Measurements from ENCODE around the gene NAT8.
"Not testable (repeated sequence)": the region's sequence is repeated elsewhere in the genome, so short reads cannot be mapped to it uniquely, and the experiment has no call there.

The NAT8 gene, protein sequence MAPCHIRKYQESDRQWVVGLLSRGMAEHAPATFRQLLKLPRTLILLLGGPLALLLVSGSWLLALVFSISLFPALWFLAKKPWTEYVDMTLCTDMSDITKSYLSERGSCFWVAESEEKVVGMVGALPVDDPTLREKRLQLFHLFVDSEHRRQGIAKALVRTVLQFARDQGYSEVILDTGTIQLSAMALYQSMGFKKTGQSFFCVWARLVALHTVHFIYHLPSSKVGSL

DNA sequence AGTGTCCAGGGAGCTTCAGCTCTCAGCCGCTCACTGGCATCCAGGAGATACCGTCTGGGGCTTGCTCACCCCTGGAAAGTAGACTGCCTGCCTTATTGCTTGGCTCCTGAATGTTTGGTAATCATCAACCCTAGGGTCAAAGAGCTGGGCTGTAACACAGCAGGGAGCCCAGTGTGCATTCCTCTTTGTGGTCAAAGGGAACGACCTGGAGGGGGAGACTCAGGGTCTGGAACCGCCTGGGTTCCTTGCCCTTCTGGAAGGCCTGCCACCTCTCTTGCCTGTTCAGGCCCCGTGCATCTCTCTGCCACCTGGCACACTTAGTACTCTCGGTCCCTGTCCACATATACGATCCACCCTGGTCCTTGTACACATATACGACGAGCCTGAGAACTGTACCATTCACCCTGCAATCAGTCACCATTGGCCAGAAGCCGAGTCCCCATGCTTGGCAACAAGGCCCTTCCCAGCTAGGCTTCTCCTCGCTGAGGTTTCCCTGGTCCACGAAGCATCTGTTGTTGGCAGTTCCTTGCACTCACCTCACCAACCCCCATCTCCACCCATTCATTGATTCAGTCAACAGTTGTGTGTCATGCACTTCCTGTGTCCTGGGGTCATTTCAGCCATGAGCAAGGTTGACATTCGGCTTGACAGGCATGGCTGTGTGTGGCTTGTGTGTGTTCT lies at the start of gene NAT8:
Gene NAT8, minus strand, starts transcription at position 85 of the 681 bp plus-strand sequence. CDS start 794 bp downstream, outside the sequence.
- DNase-seq (ENCODE audit: low read depth) = no peak

DNA sequence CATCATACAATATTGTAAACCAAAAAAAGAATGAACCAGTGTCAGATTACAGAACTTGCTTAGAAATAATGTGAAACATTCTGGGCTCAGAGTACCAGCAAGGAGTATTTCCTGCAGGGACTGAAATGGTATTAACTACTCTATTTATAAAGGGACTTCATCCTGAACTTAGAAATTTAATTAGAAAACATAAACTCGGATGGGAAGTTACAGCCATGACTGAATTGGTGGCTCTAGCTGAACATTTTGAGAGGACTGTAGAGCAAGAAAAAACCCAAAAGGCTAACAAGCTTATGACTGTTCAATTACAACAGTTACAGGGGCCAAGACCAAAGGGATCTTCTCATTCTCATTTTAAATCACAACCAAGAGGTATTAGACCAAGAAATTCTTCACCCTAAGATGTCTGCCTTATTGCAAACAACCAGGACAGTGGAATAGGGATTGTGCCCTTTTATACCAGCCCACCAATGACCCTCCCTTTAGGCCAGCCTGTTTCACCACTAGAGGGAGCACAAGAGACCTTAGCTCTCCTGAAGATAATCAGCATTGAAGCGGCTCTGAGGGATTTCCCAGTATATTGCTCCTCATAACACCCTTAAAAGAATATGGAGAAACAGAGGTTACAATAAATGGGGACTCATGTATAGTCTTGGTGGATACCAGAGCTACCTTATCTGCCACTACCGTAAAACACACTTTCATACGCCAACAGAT lies 48.3 kb upstream of the NAT8 start:
- DNase-seq (ENCODE audit: low read depth) = peak; percentile 1

DNA sequence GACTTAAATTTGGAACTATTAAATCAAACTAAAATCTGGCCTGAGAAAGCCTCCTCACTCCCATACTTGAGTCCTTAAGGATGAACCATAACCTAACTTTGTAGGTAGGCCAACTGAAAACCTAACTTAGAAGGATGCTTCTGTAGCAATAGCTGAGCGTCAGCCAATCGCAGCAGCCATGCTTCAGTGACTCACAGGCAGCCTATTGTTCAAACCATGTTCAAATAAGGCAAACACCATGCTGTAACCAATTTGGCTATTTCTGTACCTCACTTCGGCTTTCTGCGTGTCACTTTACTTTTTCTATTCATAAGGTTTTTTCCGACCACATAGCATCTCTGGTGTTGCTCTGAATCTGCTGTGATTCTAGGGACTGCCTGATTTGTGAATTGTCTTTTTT lies 46.3 kb upstream of the NAT8 start:
- DNase-seq (ENCODE audit: low read depth) = not testable (repeated sequence)

DNA sequence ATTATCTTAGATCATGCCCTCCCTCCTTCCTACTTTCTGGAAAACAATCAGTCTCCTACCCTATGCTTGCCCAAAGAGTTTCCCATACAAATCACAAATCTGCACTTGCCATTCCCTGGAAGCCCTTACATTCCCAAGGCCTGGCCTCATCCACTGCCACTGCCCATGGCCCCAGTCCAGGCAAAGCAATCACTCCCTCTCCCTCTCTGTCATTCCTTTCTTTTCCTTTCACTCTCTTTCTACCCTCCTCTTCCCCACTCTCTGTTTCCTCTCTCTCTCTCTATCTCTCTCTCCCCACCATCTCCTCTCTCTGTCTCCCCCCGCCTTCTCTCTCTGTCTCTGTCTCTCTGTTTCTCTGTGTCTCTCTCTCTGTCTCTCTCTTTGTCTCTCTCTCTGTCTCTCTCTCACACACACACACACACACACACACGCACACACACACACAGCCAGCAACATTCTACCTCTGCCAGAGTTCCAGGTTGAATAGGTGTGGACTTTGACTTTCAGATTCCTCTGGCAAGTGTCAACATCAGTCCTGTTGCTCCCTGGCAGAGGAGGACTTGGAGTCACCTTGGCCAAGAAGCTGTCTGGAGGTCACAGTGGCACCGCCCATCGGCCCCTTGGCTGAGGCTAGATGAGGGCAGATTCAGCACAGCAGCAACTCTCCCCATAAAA lies 43.7 kb upstream of the NAT8 start:
- peak; percentile 2 for DNase-seq (ENCODE audit: low read depth)

DNA sequence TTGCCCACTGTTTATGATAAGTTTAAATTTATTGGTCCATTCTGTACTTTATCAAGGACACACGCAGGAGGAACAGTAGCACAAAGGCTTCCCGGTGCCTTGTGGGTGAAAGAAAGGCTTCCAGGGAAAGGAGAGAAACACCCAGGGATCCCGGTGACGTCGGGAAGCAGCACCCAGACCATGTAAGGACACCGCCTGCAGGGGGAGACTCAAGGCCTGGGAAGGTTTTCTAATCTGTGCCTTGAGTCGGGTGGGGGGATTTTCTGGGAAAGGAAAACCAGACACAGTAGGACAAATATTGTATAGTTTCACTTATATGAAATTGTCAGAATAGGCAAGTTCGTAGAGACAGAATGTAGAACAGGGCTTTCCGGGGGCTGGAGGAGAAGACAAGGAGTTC lies 42.7 kb upstream of the NAT8 start:
- DNase-seq (ENCODE audit: low read depth) = not testable (repeated sequence)

DNA sequence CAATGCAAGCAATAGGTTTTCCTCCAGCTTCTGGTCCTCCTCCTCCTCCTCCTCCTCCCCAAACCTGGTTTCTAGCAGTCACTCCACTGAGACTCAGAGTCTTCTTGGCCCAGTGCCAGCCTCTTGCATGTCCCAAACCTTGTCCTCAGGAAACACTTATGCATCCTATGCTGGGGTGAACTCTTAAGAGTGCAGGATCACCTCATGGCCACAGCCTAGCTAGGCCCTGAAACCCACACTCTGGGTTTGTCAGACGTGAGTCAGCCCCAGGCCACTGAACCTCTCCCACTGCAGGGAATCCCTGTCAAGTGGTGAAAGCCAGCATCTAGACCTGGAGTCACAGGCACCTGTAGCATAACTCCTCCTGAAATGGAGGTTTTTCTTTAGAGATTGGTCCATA lies 42.1 kb upstream of the NAT8 start:
- not testable (repeated sequence) for DNase-seq (ENCODE audit: low read depth)

DNA sequence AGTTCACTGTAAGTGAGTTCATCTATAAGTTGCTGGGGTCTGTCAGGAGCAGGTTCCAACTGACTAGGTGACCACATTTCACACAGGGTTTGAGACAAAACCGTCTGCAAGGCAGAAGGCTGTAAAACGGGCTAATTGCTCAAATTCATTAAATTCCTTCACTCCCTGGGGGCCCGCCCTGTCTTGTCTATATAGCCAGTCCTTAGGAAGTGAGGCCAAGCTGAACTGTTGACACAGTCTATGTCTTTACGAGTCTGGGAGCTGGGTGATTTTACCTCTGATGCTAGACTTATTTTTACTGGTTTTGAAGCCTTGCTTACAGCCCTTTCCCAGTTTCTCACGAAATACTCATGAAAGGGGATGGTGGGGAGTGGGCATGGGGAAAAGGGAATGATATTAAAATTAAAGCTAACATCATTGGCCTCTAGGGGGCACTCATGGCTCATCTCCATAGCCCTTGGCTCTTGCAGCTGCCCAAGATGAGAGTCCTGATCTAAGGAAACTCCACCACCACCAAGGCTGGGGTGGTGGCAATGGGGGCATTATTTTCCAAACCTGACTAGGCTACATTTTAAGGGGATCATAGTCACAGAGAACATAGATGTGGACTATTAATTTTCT lies 37.8 kb upstream of the NAT8 start:
- peak; percentile 2 for DNase-seq (ENCODE audit: low read depth)

DNA sequence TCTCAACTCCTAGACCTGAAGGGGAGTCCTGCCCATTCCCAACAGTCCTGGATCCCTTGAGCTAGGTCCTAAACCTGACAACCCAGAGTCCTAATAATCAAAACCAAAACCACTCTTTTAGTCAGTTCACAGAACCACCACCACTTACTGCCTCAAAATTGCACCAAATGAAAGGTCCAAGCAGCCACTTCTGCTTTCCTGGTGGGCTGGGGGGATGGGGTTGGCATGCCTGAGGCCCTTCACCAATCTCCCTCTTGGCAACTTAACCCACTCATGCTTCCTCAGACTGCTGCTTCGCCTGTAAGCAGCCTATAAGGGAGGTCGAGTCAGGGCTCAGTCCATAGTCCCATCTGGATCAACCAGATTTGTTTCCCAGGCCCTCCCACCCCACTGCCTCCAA lies 37.0 kb upstream of the NAT8 start:
- not testable (repeated sequence) for DNase-seq (ENCODE audit: low read depth)

DNA sequence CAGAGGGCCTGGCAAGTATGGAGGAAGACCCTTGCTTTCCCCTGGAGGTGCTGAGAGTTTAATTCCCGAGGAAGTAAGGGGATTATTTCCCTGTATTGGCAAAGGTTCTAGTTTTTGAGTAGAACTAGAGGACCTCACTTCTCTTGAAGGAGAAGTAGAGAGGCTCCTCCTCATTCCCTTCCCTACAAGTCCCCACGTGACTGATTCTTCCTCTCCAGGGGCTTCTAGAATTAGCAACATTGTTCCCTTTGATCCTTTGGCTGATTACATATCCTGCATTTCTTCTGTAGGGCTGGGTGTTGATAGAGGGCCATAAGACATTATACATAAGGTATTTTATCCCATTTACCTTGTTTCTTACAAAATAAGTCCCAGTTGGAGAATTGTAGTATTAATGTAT lies 35.8 kb upstream of the NAT8 start:
- DNase-seq (ENCODE audit: low read depth) = not testable (repeated sequence)

DNA sequence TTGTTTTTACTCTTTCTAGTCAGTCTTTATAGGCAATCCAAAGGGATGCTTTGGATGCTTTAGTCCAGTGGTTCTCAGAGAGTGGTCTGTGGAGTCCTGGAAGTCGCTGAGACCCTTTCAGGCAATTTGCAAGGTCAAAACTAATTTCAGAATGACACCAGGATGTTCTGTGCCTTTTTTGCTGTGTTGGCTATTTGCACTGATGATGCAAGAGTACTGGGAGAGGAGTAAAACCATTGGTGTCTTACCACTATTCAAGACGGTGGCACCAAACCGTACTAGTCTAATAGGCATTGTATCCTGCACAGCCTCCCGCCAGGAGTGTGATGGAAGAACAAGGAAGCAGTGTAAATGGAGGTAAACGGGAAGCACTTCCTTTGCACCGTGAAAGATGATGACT lies 34.0 kb upstream of the NAT8 start:
- not testable (repeated sequence) for DNase-seq (ENCODE audit: low read depth)

DNA sequence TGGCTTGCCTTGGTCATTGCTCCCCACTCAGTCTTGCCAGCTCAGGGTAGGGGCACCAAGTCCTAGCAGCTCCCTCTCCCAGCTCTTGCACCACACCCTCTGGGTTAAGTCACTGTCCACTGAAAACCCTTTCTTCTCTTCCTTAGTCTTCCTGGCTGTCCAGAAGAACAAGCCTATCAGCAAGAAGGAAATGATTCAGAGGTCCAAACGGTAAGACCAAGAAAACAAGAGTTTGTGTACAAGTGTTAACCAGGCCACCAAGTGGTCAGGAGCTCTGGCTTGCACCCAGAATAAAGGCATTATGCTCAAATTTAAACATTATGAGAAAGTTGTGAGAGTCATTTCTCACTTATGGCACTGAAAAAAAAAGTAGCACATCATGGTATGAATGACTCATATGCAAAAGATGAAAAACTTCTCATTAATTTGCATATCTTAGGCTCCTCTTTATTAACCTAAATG lies 32.5 kb upstream of the NAT8 start:
- DNase-seq (ENCODE audit: low read depth) = not testable (repeated sequence)

DNA sequence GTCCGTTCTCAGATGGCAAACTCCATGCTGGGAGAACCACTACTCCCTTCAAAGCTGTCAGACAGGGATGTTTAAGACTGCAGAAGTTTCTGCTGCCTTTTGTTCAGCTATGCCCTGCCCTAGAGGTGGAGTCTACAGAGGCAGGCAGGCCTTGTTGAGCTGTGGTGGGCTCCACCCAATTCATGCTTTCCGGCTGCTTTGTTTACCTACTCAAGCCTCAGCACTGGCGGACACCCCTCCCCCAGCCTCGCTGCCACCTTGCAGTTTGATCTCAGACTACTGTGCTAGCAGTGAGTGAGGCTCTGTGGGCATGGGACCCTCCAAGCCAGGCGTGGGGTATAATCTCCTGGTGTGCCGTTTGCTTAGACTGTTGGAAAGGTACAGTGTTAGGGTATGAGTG lies 27.8 kb upstream of the NAT8 start:
- not testable (repeated sequence) for DNase-seq (ENCODE audit: low read depth)

DNA sequence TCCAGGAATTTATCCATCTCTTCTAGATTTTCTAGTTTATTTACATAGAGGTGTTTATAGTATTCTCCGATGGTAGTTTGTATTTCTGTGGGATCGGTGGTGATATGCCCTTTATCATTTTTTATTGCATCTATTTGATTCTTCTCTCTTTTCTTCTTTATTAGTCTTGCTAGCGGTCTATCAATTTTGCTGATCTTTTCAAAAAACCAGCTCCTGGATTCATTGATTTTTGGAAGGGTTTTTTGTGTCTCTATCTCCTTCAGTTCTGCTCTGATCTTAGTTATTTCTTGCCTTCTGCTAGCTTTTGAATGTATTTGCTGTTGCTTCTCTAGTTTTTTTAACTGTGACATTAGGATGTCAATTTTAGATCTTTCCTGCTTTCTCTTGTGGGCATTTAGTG lies 25.0 kb upstream of the NAT8 start:
- DNase-seq (ENCODE audit: low read depth) = not testable (repeated sequence)

DNA sequence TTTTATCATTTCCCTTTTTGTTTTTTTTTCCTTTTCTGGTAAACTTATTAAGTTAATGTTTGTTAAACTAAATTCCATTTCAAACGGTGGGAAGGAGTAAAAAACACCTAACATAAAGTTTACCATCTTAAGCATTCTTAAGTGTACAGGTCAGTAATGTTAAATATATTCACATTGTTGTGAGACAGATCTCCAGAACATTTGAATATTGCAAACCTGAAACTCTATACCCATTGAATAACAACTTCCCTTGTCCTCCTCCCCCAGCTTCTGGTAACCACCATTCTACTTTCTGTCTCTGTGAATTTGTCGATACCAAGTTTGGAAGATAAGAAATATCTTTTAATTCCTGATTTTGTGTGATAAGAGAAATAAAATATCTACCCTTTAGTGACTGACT lies 12.0 kb upstream of the NAT8 start:
- no peak for DNase-seq (ENCODE audit: low read depth)

DNA sequence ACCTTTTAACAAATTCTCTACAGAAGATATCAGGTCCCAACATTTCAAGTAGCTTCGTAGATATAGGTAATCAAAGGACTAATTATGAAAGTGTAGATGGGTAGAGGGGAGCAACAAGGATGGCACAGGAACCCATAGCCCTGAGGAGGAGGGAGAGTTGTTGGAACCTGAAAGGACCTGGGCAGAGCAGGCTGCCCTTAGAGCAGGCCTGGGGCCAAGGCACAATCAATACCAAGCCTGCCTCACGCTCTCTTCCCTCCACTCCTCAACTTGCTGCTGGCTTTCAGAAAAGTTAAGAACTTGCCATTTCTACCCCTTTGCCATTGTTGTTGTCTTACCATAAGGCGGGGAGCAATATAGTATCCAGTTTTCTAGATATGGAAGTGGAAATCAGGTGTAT lies 10.1 kb upstream of the NAT8 start:
- no peak for DNase-seq (ENCODE audit: low read depth)

DNA sequence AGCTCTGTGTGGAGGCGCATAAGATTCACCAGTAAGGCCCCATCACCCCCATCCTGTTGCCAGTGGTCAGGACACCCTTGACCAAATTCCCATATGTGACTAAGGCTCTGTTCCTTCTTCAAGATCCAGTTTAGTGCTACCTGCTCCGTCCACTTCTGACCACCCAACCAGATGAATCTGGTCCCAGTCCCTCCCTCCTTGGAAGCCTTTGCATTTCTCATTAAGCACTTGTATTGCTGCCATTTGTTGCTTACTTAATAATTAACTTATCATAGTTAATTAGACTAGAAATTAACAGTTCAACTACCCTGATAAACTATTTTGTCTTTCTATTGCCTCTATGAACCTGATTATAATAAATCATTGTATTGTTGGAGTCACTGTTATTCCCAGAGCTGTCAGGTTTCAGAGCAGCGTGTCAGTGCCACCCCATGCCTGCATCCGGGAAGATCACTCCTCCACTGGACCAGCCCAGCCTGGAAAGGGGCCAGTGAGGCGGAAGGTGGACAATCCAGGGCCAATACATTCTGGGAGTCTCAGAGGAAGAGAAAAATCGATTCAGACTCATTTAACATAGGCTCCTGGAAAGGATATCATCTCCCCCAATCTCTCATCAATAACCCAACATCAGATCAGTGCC lies 9.5 kb upstream of the NAT8 start:
- no peak for DNase-seq (ENCODE audit: low read depth)

DNA sequence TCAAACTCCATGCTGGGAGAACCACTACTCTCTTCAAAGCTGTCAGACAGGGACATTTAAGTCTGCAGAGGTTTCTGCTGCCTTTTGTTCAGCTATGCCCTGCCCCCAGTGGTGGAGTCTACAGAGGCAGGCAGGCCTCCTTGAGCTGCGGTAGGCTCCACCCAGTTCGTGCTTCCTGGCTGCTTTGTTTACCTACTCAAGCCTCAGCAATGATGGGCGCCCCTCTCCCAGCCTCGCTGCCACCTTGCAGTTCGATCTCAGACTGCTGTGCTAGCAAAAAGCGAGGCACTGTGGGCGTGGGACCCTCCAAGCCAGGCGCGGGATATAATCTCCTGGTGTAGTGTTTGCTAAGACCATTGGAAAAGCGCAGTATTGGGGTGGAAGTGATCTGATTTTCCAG lies 5.5 kb upstream of the NAT8 start:
- DNase-seq (ENCODE audit: low read depth) = not testable (repeated sequence)

DNA sequence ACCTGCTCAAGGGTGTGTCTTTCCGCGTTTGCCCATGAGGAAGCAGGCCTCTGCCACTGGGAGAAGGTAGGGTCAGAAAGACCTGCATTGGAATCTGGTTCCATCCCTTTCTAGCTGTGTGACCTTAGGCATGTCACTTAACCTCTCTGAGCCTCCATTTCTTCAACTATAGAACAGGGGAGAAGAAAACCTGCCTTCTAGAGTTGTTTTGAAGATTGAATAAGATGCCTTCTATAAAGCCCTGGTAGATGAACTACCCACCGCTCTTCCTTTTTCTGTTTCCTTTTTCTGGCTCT lies 507 bp downstream of the NAT8 start:
- DNase-seq (ENCODE audit: low read depth) = no peak

DNA sequence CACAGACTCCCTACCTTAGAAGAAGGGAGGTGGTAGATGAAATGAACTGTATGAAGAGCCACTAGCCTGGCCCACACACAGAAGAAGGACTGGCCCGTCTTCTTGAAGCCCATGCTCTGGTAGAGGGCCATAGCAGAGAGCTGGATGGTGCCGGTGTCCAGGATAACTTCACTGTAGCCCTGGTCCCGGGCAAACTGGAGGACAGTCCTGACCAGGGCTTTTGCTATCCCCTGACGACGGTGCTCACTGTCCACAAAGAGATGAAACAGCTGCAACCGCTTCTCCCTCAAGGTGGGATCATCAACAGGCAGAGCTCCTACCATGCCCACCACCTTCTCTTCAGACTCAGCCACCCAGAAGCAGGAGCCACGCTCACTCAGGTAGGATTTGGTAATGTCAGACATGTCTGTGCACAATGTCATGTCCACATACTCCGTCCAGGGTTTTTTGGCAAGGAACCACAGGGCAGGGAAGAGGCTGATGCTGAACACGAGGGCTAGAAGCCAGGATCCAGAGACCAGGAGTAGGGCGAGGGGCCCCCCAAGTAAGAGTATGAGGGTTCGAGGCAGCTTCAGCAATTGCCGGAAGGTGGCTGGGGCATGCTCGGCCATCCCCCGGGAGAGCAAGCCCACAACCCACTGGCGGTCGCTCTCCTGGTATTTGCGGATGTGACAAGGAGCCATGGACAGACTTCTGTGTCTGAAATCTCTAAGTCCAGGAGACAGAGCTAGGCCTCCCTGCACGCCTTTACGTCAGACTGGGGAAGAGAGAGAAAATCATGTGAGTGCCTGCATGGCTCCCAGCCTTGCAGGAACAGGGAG lies 1.1 kb downstream of the NAT8 start:
- DNase-seq (ENCODE audit: low read depth) = no peak

DNA sequence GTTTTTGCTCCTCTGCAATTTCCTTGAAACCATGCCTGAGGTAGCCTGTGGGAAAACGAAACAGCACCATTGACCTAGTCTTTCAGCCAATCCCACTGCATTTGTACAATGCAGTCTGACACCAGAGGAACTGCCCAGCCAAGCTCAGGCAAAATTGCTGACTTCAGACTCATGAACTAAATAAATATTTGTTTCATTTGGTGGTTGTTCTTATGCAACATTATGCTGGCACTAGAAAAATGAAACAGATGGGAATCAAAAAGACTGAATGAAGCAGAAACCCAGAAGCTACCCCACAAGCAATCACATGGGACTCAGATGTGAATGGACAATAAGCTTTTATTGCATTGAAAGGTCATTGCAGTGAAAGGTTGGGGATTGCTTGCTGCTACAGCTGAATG lies 1.7 kb downstream of the NAT8 start:
- DNase-seq (ENCODE audit: low read depth) = peak; percentile 3

DNA sequence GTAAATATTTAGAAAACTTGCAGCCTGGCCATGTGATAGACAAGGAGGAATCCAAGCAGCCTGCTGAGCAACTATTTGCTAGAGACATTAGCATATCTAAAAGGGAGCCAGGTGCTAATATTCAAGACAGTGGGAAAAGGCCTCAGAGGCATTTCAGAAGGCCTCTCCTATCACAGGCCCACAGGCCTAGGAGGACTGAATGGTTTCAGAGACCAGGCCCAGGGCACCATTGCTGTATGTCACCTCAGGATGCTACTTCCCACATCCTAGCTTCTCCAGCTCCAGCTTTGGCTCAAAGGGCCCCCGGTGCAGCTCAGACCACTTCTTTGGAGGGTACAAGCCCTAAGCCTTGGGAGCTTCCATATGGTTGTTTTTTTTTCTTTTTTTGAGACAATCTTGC lies 3.8 kb downstream of the NAT8 start:
- DNase-seq (ENCODE audit: low read depth) = no peak

All from stromal cell of bone marrow (primary cell).